Nephron progenitor cell (in vitro differentiated cells): ENCODE data around the gene SLC2A13.

Experiments used
- DNase-seq: peaks from one replicate; pipeline ENCODE4 v3.0.0; 2021
- H3K27ac Mint-ChIP-seq: 2 replicates; pipeline ENCODE4 v1.8.0; 2021; ENCODE audit warnings: mild to moderate bottlenecking, moderate library complexity, mixed read lengths
- H3K27me3 Mint-ChIP-seq: 2 replicates; pipeline ENCODE4 v1.8.0; 2021; ENCODE audit warnings: mild to moderate bottlenecking, low read depth, mixed read lengths; ENCODE audit not compliant: poor library complexity
- H3K36me3 Mint-ChIP-seq: 2 replicates; pipeline ENCODE4 v1.8.0; 2021; ENCODE audit warnings: low read depth, mixed read lengths
- H3K4me1 Mint-ChIP-seq: 2 replicates; pipeline ENCODE4 v1.8.0; 2021; ENCODE audit warnings: mixed read lengths
- H3K4me3 Mint-ChIP-seq: 2 replicates; pipeline ENCODE4 v1.8.0; 2021; ENCODE audit warnings: mild to moderate bottlenecking, moderate library complexity, mixed read lengths
- H3K9me3 Mint-ChIP-seq: 2 replicates; pipeline ENCODE4 v1.8.0; 2021; ENCODE audit warnings: mild to moderate bottlenecking, moderate library complexity, mixed read lengths
- CTCF ChIP-seq: fragments of 200-600 bp; sonication (generic); IDR thresholded peaks from 2 replicates; pipeline ENCODE4 v1.5.0; 2021; ENCODE audit warnings: antibody characterized with exemption

SLC2A13 gene

GRCh38 chr12:39884616-39885125, 221.2 kb downstream of the SLC2A13 start:
- no peak for TF ChIP-seq CTCF
- no peak for DNase-seq
- H3K4me3 Mint-ChIP-seq, result no peak overlapping the region
- no peaks in the 10 kb centered on the region for H3K4me1 Mint-ChIP-seq
- H3K27me3 Mint-ChIP-seq, result no peaks in the 10 kb centered on the region
- H3K36me3 Mint-ChIP-seq, result peaks cover 5% of the 10 kb centered on the region
- peak overlapping the region; percentile 76 for H3K27ac Mint-ChIP-seq
- H3K9me3 Mint-ChIP-seq, result peaks cover 8% of the 10 kb centered on the region

DNA sequence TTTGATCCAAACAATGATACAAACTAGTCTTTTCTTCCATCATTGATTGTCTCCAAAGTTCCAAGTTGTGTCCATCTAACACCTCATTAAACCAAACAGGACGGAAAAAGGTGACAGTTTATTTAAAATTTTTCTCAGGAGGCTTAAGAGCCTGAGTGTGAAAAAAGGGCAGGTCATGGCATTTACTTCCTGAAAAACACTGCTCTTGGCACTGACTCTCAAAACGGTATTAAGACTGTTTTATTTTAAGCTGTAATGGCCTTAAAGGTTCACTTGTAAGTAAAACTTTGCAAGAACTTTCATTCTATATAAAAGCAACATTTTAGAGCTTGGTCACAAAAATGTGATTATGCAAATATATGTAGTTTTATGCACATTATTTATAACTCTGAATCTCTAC, 222.5 kb downstream of the SLC2A13 start:
- TF ChIP-seq CTCF, result no peak
- Mint-ChIP-seq H3K27ac (no peak overlapping the region), H3K9me3 (peaks cover 20% of the 10 kb centered on the region), H3K27me3 (no peaks in the 10 kb centered on the region), H3K36me3 (peaks cover 12% of the 10 kb centered on the region), H3K4me1 (no peaks in the 10 kb centered on the region), H3K4me3 (no peak overlapping the region)
- no peak for DNase-seq

DNA sequence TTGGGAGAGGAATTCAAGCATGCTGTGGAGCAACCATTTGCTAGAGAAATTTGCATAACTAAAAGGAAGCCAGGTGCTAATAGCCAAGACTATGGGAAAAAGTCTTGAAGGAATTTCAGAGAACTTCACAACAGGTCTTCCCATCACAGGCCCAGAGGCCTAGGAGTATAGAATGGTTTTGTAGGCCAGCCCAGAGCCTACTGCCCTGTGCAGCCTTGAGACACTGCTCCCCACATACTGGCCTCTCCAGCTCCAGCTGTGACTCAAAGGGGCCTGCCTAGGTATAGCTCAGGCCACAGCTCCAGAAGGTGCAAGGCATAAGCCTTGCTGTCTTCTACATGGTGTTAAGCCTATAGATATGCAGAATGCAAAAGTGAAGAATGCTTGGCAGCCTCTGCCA, 227.1 kb downstream of the SLC2A13 start:
- Mint-ChIP-seq H3K9me3 (peaks cover 31% of the 10 kb centered on the region), H3K4me1 (no peaks in the 10 kb centered on the region), H3K36me3 (peaks cover 18% of the 10 kb centered on the region), H3K4me3 (no peak overlapping the region), H3K27me3 (peaks cover 3% of the 10 kb centered on the region), H3K27ac (no peak overlapping the region)
- no peak for TF ChIP-seq CTCF
- DNase-seq, result no peak

- DNase-seq, result no peak
- H3K27ac Mint-ChIP-seq, result no peak overlapping the region
- H3K9me3 Mint-ChIP-seq, result peaks cover 30% of the 10 kb centered on the region
- no peaks in the 10 kb centered on the region for H3K4me1 Mint-ChIP-seq
- peaks cover 18% of the 10 kb centered on the region for H3K36me3 Mint-ChIP-seq
- peaks cover 3% of the 10 kb centered on the region for H3K27me3 Mint-ChIP-seq
- no peak overlapping the region for H3K4me3 Mint-ChIP-seq
- no peak for TF ChIP-seq CTCF
These were observed 230.2 kb downstream of the SLC2A13 start for GRCh38 chr12:39875721-39876120.

DNA sequence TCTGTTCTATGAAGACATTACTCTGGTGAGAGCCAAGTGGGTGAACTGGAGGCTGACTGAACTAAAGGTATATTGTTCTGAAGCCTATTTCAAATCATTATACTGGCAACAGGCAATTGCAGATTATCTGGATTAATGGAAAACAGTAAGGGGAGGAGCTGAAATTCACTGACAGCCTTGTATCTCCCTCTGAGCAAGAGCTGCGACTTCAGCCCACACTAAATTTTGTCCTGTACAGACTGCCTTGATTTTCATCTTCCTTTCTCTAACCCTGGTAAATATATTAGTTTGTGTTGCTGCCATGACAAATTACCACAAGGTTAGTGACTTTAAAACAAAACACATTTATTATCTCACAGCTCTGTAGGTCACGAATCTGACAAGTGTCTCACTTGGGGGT, 231.1 kb downstream of the SLC2A13 start:
- peaks cover 24% of the 10 kb centered on the region for H3K9me3 Mint-ChIP-seq

More for the DNA sequence above, 231.1 kb downstream of the SLC2A13 start:
- H3K36me3 Mint-ChIP-seq, result peaks cover 14% of the 10 kb centered on the region
- H3K27me3 Mint-ChIP-seq, result peaks cover 3% of the 10 kb centered on the region
- H3K27ac Mint-ChIP-seq, result no peak overlapping the region
- H3K4me3 Mint-ChIP-seq, result no peak overlapping the region
- TF ChIP-seq CTCF, result no peak
- H3K4me1 Mint-ChIP-seq, result no peaks in the 10 kb centered on the region
- DNase-seq, result no peak
